SK-N-SH treated with all-trans-retinoic acid at 6 μM for 48 hours (cell line): ENCODE measurements around the gene RANBP1.

Experiments used
- ATAC-seq: fragments of 200-7000 bp; cut with Tn5 transposase; 3 replicates; pipeline ENCODE4 v1.9.1; 2020; ENCODE audit warnings: mild to moderate bottlenecking, moderate library complexity
- ARNTL ChIP-seq: fragments of 450-650 bp; formaldehyde crosslinking; IDR thresholded peaks from 2 replicates; pipeline ENCODE4 v1.5.0; 2020; ENCODE audit warnings: low read depth, mild to moderate bottlenecking, moderate library complexity, borderline replicate concordance
- BACH2 ChIP-seq: fragments of 250-450 bp; sonication (Bioruptor Pico); IDR thresholded peaks from 2 replicates; pipeline ENCODE4 v1.9.0; 2021; ENCODE audit warnings: mild to moderate bottlenecking, borderline replicate concordance
- CSDC2 ChIP-seq: fragments of 250-450 bp; sonication (Bioruptor Pico); IDR thresholded peaks from 2 replicates; pipeline ENCODE4 v1.5.0; 2020; ENCODE audit warnings: mild to moderate bottlenecking, moderate library complexity
- ESRRG ChIP-seq: fragments of 250-450 bp; sonication (Bioruptor Pico); IDR thresholded peaks from 2 replicates; pipeline ENCODE4 v1.6.1; 2021; ENCODE audit warnings: mild to moderate bottlenecking
- GLIS3 ChIP-seq: fragments of 250-450 bp; sonication (Bioruptor Pico); IDR thresholded peaks from 2 replicates; pipeline ENCODE4 v1.5.0; 2020; ENCODE audit warnings: mild to moderate bottlenecking, moderate library complexity
- ISL1 ChIP-seq: fragments of 250-450 bp; sonication (Bioruptor Pico); IDR thresholded peaks from 2 replicates; pipeline ENCODE4 v2.1.2; 2022; ENCODE audit warnings: mild to moderate bottlenecking, moderate library complexity
- OSR1 ChIP-seq: fragments of 250-450 bp; sonication (Bioruptor Pico); IDR thresholded peaks from 2 replicates; pipeline ENCODE4 v1.8.0; 2022; ENCODE audit warnings: moderate library complexity, mild to moderate bottlenecking, inconsistent platforms
- PPARA ChIP-seq: fragments of 250-450 bp; sonication (Bioruptor Pico); IDR thresholded peaks from 2 replicates; pipeline ENCODE4 v1.5.0; 2020; ENCODE audit warnings: mild to moderate bottlenecking, borderline replicate concordance
- RARB ChIP-seq: fragments of 250-450 bp; sonication (Bioruptor Pico); IDR thresholded peaks from 2 replicates; pipeline ENCODE4 v1.8.0; 2021; ENCODE audit warnings: mild to moderate bottlenecking, moderate library complexity
- SNAI2 ChIP-seq: fragments of 250-450 bp; sonication (Bioruptor Pico); IDR thresholded peaks from 2 replicates; pipeline ENCODE4 v1.5.0; 2020; ENCODE audit warnings: mild to moderate bottlenecking, moderate library complexity
- TCF4 ChIP-seq: fragments of 250-450 bp; sonication (Bioruptor Pico); IDR thresholded peaks from 2 replicates; pipeline ENCODE4 v1.8.0; 2021; ENCODE audit warnings: mild to moderate bottlenecking, moderate library complexity, borderline replicate concordance
- TOX ChIP-seq: fragments of 250-450 bp; sonication (Bioruptor Pico); IDR thresholded peaks from 2 replicates; pipeline ENCODE4 v1.8.0; 2021; ENCODE audit warnings: mild to moderate bottlenecking, moderate library complexity, borderline replicate concordance
- ZC3H10 ChIP-seq: fragments of 250-450 bp; sonication (Bioruptor Pico); IDR thresholded peaks from 2 replicates; pipeline ENCODE4 v1.5.1; 2021; ENCODE audit warnings: mild to moderate bottlenecking, moderate library complexity
- ZFP3 ChIP-seq: fragments of 250-450 bp; sonication (Bioruptor Pico); IDR thresholded peaks from 2 replicates; pipeline ENCODE4 v1.5.0; 2020; ENCODE audit warnings: mild to moderate bottlenecking, moderate library complexity
- ZFP30 ChIP-seq: fragments of 450-650 bp; formaldehyde crosslinking; IDR thresholded peaks from 2 replicates; pipeline ENCODE4 v1.5.0; 2022; ENCODE audit warnings: mild to moderate bottlenecking, moderate library complexity
- ZNF565 ChIP-seq: fragments of 450-650 bp; formaldehyde crosslinking; conservative IDR thresholded peaks from 2 replicates; pipeline ENCODE4 v1.5.0; 2020; ENCODE audit warnings: low read depth, mild to moderate bottlenecking, moderate library complexity
- ZNF70 ChIP-seq: fragments of 450-650 bp; formaldehyde crosslinking; IDR thresholded peaks from 2 replicates; pipeline ENCODE4 v1.5.0; 2020; ENCODE audit warnings: mild to moderate bottlenecking, moderate library complexity
- ZNF8 ChIP-seq: fragments of 450-650 bp; formaldehyde crosslinking; IDR thresholded peaks from 2 replicates; pipeline ENCODE4 v1.5.0; 2020; ENCODE audit warnings: mild to moderate bottlenecking, moderate library complexity
- TF ChIP-seq, protein P1 (sequence below): fragments of 250-450 bp; sonication (Bioruptor Pico); IDR thresholded peaks from 2 replicates; pipeline ENCODE4 v1.5.0; 2020; ENCODE audit warnings: mild to moderate bottlenecking, moderate library complexity
- TF ChIP-seq, protein P2 (sequence below): fragments of 250-450 bp; sonication (Bioruptor Pico); IDR thresholded peaks from 2 replicates; pipeline ENCODE4 v1.5.1; 2020; ENCODE audit warnings: low read depth, mild to moderate bottlenecking, moderate library complexity
- TF ChIP-seq, protein P3 (sequence below): fragments of 250-450 bp; sonication (Bioruptor Pico); IDR thresholded peaks from 2 replicates; pipeline ENCODE4 v1.8.0; 2020; ENCODE audit warnings: mild to moderate bottlenecking, moderate library complexity, borderline replicate concordance
- TF ChIP-seq, protein P4 (sequence below): fragments of 250-450 bp; sonication (Bioruptor Pico); IDR thresholded peaks from 2 replicates; pipeline ENCODE4 v1.5.1; 2021; ENCODE audit warnings: mild to moderate bottlenecking, moderate library complexity

The RANBP1 gene

DNA sequence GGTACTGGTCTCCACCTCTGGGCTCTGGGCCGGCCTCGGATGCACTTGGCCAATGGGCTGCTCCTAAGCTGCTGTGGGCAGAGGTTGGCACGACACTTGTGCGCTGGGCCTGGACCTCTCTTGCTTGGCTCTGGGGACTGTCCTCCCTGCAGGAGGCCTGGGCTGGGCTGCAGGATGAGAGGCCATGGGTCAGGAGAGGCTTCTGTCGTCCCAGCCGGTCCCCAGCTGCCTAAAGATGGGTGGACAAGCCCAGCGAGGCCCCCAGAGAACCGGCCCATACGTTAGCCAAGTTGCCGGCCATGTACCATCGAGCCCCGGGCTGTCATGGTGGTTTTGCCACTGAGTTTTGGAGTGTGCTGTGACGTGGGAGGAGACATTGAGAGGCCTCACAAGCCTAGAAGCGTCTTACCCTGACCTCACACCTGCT lies 36.6 kb downstream of the RANBP1 start:
- no peak for ATAC-seq
- TF ChIP-seq, protein P1, sequence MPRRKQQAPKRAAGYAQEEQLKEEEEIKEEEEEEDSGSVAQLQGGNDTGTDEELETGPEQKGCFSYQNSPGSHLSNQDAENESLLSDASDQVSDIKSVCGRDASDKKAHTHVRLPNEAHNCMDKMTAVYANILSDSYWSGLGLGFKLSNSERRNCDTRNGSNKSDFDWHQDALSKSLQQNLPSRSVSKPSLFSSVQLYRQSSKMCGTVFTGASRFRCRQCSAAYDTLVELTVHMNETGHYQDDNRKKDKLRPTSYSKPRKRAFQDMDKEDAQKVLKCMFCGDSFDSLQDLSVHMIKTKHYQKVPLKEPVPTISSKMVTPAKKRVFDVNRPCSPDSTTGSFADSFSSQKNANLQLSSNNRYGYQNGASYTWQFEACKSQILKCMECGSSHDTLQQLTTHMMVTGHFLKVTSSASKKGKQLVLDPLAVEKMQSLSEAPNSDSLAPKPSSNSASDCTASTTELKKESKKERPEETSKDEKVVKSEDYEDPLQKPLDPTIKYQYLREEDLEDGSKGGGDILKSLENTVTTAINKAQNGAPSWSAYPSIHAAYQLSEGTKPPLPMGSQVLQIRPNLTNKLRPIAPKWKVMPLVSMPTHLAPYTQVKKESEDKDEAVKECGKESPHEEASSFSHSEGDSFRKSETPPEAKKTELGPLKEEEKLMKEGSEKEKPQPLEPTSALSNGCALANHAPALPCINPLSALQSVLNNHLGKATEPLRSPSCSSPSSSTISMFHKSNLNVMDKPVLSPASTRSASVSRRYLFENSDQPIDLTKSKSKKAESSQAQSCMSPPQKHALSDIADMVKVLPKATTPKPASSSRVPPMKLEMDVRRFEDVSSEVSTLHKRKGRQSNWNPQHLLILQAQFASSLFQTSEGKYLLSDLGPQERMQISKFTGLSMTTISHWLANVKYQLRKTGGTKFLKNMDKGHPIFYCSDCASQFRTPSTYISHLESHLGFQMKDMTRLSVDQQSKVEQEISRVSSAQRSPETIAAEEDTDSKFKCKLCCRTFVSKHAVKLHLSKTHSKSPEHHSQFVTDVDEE (CRISPR knock-in tag): no peak
- TF ChIP-seq, protein P2, sequence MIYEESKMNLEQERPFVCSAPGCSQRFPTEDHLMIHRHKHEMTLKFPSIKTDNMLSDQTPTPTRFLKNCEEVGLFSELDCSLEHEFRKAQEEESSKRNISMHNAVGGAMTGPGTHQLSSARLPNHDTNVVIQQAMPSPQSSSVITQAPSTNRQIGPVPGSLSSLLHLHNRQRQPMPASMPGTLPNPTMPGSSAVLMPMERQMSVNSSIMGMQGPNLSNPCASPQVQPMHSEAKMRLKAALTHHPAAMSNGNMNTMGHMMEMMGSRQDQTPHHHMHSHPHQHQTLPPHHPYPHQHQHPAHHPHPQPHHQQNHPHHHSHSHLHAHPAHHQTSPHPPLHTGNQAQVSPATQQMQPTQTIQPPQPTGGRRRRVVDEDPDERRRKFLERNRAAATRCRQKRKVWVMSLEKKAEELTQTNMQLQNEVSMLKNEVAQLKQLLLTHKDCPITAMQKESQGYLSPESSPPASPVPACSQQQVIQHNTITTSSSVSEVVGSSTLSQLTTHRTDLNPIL (CRISPR knock-in tag): no peak
- TF ChIP-seq, protein P3, sequence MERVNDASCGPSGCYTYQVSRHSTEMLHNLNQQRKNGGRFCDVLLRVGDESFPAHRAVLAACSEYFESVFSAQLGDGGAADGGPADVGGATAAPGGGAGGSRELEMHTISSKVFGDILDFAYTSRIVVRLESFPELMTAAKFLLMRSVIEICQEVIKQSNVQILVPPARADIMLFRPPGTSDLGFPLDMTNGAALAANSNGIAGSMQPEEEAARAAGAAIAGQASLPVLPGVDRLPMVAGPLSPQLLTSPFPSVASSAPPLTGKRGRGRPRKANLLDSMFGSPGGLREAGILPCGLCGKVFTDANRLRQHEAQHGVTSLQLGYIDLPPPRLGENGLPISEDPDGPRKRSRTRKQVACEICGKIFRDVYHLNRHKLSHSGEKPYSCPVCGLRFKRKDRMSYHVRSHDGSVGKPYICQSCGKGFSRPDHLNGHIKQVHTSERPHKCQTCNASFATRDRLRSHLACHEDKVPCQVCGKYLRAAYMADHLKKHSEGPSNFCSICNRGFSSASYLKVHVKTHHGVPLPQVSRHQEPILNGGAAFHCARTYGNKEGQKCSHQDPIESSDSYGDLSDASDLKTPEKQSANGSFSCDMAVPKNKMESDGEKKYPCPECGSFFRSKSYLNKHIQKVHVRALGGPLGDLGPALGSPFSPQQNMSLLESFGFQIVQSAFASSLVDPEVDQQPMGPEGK: no peak
- TF ChIP-seq GLIS3 (CRISPR knock-in tag): no peak
- no peak for TF ChIP-seq ZNF565
- TF ChIP-seq ZNF8 (CRISPR knock-in tag): no peak
- TF ChIP-seq ZFP3: no peak
- no peak for TF ChIP-seq SNAI2 (CRISPR knock-in tag)
- TF ChIP-seq CSDC2: no peak
- no peak for TF ChIP-seq ZFP30 (CRISPR knock-in tag)
- no peak for TF ChIP-seq ISL1
- TF ChIP-seq, all 23 proteins: peak for 0

DNA sequence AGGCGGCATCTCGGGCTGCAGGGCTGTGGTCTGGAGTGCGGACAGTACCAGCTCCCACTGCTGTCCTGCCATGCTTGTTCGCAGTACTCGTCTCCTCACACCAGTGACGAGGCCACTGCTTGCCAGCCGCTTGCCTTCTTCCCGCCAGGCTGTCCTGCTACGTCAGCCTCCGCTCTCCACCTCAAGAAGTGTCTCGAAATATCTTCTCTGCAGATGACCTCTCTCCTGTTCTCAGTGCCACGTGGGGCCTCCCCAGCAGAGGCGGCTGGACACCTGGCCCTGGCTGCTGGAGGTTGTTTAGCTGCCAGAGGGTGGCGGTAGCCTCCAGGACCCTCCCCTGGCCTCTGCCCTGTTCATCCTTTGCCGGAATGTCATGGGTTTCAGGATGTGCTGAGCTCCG lies 38.0 kb downstream of the RANBP1 start:
- TF ChIP-seq BACH2 (CRISPR knock-in tag) (no peak), TOX (CRISPR knock-in tag) (no peak), ZNF8 (CRISPR knock-in tag) (no peak), ZNF70 (CRISPR knock-in tag) (no peak), ZFP30 (CRISPR knock-in tag) (no peak)
- no peak for ATAC-seq

DNA sequence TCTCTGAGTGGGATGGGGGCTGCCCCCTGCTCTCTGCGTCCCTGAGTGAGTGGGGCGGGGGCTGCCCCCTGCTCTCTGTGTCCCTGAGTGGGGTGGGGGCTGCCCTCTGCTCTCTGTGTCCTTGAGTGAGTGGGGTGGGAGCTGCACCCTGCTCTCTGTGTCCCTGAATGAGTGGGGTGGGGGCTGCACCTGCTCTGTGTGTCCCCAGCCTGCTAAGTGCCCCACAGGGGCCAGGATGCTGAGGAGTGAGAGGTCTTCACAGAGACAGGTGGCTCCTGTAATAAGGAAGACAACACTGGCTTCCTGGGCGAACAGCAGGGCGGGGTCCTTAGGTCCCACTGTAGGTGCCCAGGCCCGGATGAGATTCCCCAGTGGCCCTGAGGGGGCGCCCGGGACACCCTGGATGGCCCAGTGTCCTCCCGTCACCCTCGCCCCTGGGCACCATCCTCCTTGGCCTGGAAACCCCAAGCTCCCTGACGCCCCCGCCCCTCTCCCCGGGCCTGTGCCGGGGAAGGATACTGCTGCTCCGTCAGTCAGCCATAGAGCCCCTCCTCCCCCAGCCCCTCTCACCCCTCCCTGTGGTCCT lies 38.8 kb downstream of the RANBP1 start:
- no peak for TF ChIP-seq ZFP3
- TF ChIP-seq ARNTL: no peak
- no peak for TF ChIP-seq ISL1
- no peak for TF ChIP-seq ZNF70 (CRISPR knock-in tag)
- TF ChIP-seq ZC3H10 (CRISPR knock-in tag): no peak
- no peak for TF ChIP-seq PPARA
- TF ChIP-seq OSR1 (CRISPR knock-in tag): no peak
- no peak for TF ChIP-seq ZNF565
- no peak for TF ChIP-seq SNAI2 (CRISPR knock-in tag)
- TF ChIP-seq GLIS3 (CRISPR knock-in tag): no peak
- peak; percentile 50 for ATAC-seq

DNA sequence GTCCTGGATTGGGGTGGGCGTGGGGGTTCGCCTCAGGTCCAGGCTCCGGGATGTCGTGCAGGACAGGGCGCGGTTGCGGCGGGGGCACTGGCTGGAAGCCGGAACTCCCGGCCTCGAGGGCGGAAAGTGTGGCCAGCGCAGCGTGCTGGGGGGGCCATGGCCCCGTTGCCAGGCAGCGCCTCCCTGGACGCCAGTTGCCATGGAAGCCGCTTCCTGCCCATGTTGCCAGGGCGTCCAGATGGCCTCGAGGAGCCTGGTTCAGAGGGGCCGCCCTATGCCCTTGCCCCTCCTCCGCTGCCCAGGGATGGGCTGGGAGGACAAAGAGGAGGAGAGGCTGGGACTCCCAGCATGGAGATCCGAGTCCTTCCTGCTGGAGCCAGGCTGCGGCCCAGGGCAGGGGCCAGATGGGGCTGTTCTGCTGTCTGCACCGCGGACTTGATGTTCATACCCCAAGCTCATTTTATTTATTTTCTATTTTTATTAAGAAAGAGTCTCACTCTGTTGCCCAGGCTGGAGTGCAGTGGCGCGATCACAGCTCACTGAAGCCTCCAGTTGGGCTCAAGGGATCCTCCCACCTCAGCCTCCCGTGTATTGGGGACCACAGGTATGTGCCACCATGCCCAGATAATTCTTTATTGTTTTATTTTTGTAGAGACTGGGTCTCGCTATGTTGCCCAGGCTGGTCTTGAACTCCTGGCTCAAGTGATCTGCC lies 39.6 kb downstream of the RANBP1 start:
- peak; percentile 81 for ATAC-seq
- TF ChIP-seq OSR1 (CRISPR knock-in tag) (no peak), ESRRG (CRISPR knock-in tag) (no peak), SNAI2 (CRISPR knock-in tag) (no peak), RARB (CRISPR knock-in tag) (no peak), TOX (CRISPR knock-in tag) (no peak), BACH2 (CRISPR knock-in tag) (no peak), ZNF8 (CRISPR knock-in tag) (no peak), ARNTL (no peak), ISL1 (no peak), TCF4 (CRISPR knock-in tag) (peak; percentile 30; the same call in 1 of the 2 replicates), ZFP30 (CRISPR knock-in tag) (no peak)
- TF ChIP-seq, protein P2 (CRISPR knock-in tag): no peak
- TF ChIP-seq, protein P3: peak; percentile 23; the same call in 1 of the 2 replicates
- TF ChIP-seq, protein P4, sequence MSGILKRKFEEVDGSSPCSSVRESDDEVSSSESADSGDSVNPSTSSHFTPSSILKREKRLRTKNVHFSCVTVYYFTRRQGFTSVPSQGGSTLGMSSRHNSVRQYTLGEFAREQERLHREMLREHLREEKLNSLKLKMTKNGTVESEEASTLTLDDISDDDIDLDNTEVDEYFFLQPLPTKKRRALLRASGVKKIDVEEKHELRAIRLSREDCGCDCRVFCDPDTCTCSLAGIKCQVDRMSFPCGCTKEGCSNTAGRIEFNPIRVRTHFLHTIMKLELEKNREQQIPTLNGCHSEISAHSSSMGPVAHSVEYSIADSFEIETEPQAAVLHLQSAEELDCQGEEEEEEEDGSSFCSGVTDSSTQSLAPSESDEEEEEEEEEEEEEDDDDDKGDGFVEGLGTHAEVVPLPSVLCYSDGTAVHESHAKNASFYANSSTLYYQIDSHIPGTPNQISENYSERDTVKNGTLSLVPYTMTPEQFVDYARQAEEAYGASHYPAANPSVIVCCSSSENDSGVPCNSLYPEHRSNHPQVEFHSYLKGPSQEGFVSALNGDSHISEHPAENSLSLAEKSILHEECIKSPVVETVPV (CRISPR knock-in tag): no peak
